Stimulated activated CD8-positive, alpha-beta memory T cell treated with anti-CD3 and anti-CD28 coated beads, Interleukin-15, amount 100 ng/mL, for 24 hours (primary cell): ENCODE measurements around the gene AOC3.
"Not testable (repeated sequence)": the region's sequence is repeated elsewhere in the genome, so short reads cannot be mapped to it uniquely, and the experiment has no call there.

ENCODE experiments used
- DNase-seq: peaks from one replicate; pipeline ENCODE4 v3.0.0-alpha.2; 2020; ENCODE audit warnings: low read depth

AOC3 gene

GRCh38 chr17:42844761-42845555 is 6.0 kb upstream of the AOC3 start:
- no peak for DNase-seq

- DNase-seq = no peak
These were observed 5.5 kb upstream of the AOC3 start for GRCh38 chr17:42845556-42845917.

DNA sequence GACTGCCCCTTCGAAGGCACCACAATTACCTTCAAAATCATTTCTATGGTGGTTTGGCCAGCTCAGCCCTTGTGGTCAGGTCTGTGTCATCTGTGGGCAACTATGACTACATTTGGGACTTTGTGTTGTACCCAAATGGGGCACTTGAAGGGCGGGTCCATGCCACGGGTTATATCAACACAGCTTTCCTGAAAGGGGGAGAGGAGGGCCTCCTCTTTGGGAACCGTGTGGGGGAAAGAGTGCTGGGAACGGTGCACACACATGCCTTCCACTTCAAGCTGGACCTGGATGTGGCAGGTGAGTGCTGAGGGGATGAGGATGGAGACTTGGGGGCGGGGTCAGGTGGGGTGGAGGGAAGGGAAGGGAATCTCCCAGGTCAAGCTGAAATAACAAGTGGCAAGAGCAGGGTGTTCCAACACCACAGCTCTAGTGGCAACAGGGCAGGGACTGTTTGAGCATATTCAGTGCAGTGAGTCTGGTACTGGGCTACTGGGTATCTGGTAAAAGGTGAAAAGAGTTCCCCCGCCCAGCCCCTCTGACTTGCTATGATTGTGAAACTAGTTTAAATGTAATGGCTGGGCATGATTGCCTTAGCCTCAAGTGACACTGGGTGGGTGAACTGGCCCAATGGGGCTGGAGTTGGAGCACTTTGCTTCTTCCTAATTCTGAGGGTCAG is 4.9 kb upstream of the AOC3 start:
- no peak for DNase-seq

DNA sequence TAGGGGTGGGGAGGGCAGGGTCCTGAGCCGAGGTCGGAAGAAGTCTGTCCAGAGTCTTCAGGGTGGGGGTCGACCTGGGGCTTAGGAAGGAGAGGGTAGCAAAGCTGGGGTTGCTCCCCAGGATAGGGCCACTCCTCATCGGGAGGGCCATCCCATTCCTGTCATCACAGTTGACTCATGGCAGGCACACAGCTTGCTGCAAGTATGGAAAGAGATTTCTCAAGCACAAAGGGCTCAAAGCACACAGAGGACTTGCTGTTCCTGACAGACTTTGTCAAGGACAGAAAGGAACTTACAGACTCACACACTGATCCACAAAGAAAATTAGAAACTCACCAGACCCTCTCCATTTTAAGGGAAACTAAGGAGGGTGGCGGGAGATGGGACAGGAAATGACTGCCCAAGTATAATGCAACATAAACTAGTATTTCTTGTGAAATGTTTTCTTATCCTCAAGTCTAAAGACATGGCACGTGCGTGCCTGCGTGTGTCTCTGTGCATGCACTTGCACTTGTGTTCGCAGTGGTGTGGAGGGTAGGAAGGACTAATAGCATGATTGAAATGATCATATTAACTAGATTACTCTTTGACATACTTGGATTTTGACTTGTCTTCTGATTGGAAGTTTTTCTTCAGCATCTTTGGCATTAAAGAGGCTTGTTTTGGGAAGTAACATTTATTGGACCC is 4.3 kb upstream of the AOC3 start:
- no peak for DNase-seq

GRCh38 chr17:42848093-42848492 is 2.9 kb upstream of the AOC3 start:
- DNase-seq = no peak

DNA sequence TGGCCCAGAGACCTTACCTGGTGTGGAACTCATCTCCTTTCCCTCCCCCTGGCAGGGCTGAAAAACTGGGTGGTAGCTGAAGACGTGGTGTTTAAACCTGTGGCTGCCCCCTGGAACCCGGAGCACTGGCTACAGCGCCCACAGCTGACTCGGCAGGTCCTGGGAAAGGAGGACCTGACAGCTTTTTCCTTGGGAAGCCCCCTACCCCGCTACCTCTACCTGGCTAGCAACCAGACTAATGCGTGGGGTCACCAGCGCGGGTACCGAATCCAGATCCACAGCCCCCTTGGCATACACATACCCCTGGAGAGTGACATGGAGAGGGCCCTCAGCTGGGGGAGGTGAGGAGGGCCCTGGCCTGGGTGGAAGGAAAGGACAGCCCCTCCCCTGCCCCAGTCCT is 2.0 kb upstream of the AOC3 start:
- DNase-seq = no peak

GRCh38 chr17:42849451-42850181 is 1.4 kb upstream of the AOC3 start:
- DNase-seq = no peak

- not testable (repeated sequence) for DNase-seq
These were observed 607 bp downstream of the AOC3 start for GRCh38 chr17:42851371-42852240.

- DNase-seq = no peak
These were observed 1.4 kb downstream of the AOC3 start for GRCh38 chr17:42852351-42852750.

DNA sequence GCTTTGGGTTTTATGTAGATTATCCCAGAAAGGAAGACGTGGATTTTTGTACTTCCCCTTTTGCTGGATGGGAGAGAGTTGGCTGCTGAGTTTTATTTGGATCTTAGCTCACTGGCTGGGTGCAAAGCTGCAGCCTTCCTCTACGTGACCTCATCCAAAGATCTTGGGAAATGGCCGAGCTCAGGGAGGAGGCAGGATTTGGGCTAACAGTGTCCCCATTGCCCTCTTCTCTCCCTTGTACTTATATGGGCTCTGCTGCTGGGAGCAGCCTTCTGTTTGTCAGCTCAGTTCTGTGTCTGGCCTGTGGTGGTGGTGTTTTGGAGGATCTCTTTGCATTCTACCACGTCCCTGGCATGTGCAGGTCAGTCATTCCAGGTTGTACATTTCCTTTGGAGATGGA is 2.0 kb downstream of the AOC3 start:
- no peak for DNase-seq

DNA sequence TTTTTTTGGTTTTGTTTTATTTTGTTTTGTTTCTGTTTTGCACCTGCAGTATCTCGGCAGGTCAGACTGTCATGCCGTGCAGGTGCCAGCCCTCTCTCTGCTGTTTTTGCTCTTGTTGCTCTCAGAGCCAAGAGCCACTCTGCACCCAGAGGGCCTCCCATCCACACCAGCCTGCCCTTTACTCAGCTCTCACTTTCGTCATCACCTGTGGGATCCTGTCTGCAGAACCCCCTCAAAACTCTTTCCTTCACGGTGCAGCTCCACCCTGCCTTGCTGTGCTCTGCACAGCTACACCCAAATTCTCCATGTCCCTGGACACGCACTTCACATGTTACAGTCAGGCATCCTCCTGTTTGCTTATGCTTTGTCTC is 2.6 kb downstream of the AOC3 start:
- no peak for DNase-seq

DNA sequence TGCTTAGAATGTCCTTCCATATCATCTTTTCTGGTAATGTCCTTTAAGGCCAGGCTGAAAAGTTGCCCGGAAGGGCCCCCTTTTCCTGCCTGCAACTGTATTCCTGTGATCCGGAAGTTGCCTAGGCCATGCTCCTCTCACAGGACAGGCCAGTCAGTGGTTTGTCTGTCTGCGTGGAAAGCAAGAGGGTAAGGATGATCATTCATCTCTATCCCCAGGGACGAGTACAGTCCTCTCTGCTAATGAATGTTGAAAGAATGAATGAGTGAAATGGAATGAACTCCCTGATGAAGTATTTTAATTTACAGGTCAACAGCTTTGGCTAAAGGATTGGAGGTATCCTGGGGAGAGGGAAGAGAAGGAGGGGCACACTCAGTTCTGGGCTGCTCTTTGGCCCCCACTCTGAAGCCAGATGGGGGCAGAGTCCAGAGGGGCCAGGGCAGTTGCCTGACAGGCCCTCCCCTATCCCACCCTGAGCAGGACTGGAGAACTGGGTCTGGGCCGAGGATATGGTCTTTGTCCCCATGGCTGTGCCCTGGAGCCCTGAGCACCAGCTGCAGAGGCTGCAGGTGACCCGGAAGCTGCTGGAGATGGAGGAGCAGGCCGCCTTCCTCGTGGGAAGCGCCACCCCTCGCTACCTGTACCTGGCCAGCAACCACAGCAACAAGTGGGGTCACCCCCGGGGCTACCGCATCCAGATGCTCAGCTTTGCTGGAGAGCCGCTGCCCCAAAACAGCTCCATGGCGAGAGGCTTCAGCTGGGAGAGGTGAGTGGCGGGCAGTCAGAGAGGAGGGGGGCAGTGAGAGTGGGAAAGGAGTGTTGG is 3.2 kb downstream of the AOC3 start:
- no peak for DNase-seq

DNA sequence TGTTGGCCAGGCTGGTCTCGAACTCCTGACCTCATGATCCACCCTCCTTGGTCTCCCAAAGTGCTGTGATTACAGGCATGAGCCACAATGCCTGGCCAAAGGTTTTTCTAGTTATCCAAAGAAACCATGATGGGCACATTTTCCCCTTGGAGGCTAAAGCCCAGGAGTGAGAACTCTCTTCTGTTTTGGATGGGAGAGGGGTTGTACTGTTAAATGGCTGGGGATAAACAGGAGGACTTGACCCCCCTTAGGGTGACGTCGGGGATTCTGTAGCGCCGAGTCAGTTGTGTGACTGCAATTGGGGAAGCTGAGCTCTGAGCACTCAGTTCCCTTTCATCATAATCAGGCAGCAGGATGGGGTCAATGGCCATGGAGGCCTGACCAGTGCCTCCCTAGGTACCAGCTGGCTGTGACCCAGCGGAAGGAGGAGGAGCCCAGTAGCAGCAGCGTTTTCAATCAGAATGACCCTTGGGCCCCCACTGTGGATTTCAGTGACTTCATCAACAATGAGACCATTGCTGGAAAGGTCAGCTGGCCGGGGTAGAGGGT is 4.1 kb downstream of the AOC3 start:
- DNase-seq = no peak

- not testable (repeated sequence) for DNase-seq
These were observed 5.1 kb downstream of the AOC3 start for GRCh38 chr17:42856093-42856492.

GRCh38 chr17:42856516-42856915 is 5.5 kb downstream of the AOC3 start:
- not testable (repeated sequence) for DNase-seq

DNA sequence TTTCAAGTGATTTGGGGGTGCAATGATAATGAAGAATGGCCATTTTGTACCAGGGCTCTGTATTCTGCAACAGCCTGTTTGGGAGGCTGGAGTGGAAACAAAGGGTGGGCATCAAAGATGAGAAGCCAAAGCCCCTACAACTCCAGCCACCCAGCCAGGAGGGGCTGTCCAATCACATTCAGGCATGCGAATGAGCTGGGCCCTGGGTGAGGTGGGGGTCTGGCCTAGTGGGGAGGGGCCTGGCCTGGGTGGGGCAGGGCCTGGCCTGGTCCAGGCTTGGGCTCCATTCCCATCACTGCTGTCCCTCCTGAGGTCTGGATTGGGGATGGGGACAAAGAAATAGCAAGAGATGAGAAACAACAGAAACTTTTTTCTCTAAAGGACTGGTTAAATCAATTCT is 6.4 kb downstream of the AOC3 start:
- no peak for DNase-seq

DNA sequence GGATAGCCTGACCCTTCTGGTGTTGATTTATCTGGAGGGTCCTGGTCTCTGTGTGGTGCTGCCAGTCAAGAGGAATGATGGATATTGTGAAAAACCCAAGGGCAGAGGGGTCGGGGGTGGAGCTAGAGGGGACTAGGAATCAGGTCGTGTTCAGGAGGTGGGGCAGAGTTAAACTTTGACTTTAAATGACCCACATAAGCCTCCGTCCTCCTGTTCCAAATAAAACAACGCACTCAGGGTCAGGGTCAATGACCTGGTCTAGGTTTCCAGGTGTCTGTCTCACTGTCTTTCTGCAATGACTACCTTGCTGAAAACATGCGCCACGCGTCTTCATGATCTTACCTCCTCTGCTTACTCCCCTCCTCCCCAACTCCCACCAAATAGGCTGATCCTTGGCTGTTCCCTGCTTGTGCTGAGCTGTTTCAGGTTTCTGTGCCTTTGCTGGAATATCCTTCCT is 14.7 kb downstream of the AOC3 start:
- DNase-seq = no peak

GRCh38 chr17:42866216-42866615 is 15.2 kb downstream of the AOC3 start:
- DNase-seq = no peak

GRCh38 chr17:42866631-42867575 is 15.9 kb downstream of the AOC3 start:
- DNase-seq = no peak
